ENCODE measurements around the gene CCDC195.

CCDC195 gene

GRCh38 chr2:224687156-224687555 is 29.0 kb downstream of the CCDC195 start:
- DNase-seq (ENCODE audit: low spot score) (no peak), ATAC-seq (ENCODE audit: low read depth) (no peak)
- TF ChIP-seq, protein P1, sequence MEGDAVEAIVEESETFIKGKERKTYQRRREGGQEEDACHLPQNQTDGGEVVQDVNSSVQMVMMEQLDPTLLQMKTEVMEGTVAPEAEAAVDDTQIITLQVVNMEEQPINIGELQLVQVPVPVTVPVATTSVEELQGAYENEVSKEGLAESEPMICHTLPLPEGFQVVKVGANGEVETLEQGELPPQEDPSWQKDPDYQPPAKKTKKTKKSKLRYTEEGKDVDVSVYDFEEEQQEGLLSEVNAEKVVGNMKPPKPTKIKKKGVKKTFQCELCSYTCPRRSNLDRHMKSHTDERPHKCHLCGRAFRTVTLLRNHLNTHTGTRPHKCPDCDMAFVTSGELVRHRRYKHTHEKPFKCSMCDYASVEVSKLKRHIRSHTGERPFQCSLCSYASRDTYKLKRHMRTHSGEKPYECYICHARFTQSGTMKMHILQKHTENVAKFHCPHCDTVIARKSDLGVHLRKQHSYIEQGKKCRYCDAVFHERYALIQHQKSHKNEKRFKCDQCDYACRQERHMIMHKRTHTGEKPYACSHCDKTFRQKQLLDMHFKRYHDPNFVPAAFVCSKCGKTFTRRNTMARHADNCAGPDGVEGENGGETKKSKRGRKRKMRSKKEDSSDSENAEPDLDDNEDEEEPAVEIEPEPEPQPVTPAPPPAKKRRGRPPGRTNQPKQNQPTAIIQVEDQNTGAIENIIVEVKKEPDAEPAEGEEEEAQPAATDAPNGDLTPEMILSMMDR (IDR thresholded peaks at IDR 0.05; ENCODE audit: poor library complexity, severe bottlenecking): no peak
- H3K4me1 ChIP-seq (ENCODE audit: insufficient read depth, poor library complexity, severe bottlenecking): no peaks in the 10 kb centered on the region
- H3K27ac ChIP-seq (ENCODE audit: poor library complexity, severe bottlenecking): no peak overlapping the region
- H3K4me3 ChIP-seq (ENCODE audit: severe bottlenecking): no peak overlapping the region
- no peaks in the 10 kb centered on the region for H3K9me3 ChIP-seq (ENCODE audit: severe bottlenecking)
- no peaks in the 10 kb centered on the region for H3K27me3 ChIP-seq (ENCODE audit: insufficient read depth, poor library complexity, severe bottlenecking)
- H3K36me3 ChIP-seq (ENCODE audit: low read depth): no peaks in the 10 kb centered on the region

DNA sequence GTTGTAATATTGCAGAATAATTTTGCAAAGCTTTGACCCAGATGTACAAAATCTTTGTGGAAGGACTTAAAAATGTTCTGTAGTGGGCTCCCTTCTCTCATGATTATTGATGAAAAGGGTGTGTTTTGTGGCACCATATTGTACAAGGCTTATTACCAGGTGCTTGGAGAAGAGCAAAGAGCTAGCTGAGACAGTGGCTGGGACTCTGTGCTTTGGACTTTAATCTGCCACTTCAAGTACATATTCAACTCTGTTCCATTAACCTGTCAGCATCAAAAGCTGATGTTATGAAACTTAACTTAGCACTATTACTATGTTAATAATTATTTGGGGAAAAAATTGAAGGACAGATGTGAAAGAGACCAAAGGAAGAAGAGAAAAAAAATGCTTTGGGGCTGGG is 31.0 kb downstream of the CCDC195 start:
- ATAC-seq (ENCODE audit: low read depth) (no peak), DNase-seq (ENCODE audit: low spot score) (no peak)
- TF ChIP-seq, protein P1 (IDR thresholded peaks at IDR 0.05; ENCODE audit: poor library complexity, severe bottlenecking): no peak
- Histone ChIP-seq H3K27ac (ENCODE audit: poor library complexity, severe bottlenecking) (no peak overlapping the region), H3K27me3 (ENCODE audit: insufficient read depth, poor library complexity, severe bottlenecking) (no peaks in the 10 kb centered on the region), H3K4me3 (ENCODE audit: severe bottlenecking) (no peak overlapping the region), H3K4me1 (ENCODE audit: insufficient read depth, poor library complexity, severe bottlenecking) (no peaks in the 10 kb centered on the region), H3K9me3 (ENCODE audit: severe bottlenecking) (no peaks in the 10 kb centered on the region), H3K36me3 (ENCODE audit: low read depth) (no peaks in the 10 kb centered on the region)

- Histone ChIP-seq H3K36me3 (ENCODE audit: low read depth) (no peaks in the 10 kb centered on the region), H3K27ac (ENCODE audit: poor library complexity, severe bottlenecking) (no peak overlapping the region), H3K4me3 (ENCODE audit: severe bottlenecking) (no peak overlapping the region), H3K27me3 (ENCODE audit: insufficient read depth, poor library complexity, severe bottlenecking) (no peaks in the 10 kb centered on the region), H3K4me1 (ENCODE audit: insufficient read depth, poor library complexity, severe bottlenecking) (peaks cover 13% of the 10 kb centered on the region), H3K9me3 (ENCODE audit: severe bottlenecking) (no peaks in the 10 kb centered on the region)
- DNase-seq (ENCODE audit: low spot score) (no peak), ATAC-seq (ENCODE audit: low read depth) (no peak)
- TF ChIP-seq, protein P1 (IDR thresholded peaks at IDR 0.05; ENCODE audit: poor library complexity, severe bottlenecking): no peak
These were observed 34.0 kb downstream of the CCDC195 start for GRCh38 chr2:224682134-224682533.

DNA sequence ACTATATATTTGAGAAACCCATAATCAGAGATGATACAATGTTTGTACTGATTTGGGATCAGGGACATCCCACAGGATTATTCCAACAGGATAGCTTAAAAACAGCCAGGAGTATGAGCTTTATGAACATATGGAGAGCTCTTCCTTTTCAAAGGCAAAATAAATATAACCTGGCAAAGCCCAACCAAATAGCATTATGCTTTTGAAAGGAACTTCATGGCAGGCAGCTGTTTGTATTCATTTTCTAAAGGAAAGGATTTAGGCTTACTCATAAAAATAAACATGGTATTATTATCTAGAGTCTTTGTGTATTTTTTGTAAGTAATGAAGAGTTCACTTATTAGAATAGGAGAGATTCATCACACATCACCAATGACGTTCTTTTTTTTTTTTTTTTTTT is 44.4 kb downstream of the CCDC195 start:
- no peak for DNase-seq (ENCODE audit: low spot score)
- ATAC-seq (ENCODE audit: low read depth): no peak
- no peaks in the 10 kb centered on the region for H3K36me3 ChIP-seq (ENCODE audit: low read depth)
- H3K4me1 ChIP-seq (ENCODE audit: insufficient read depth, poor library complexity, severe bottlenecking): no peaks in the 10 kb centered on the region
- no peak overlapping the region for H3K4me3 ChIP-seq (ENCODE audit: severe bottlenecking)
- no peaks in the 10 kb centered on the region for H3K27me3 ChIP-seq (ENCODE audit: insufficient read depth, poor library complexity, severe bottlenecking)
- no peaks in the 10 kb centered on the region for H3K9me3 ChIP-seq (ENCODE audit: severe bottlenecking)
- no peak overlapping the region for H3K27ac ChIP-seq (ENCODE audit: poor library complexity, severe bottlenecking)
- TF ChIP-seq, protein P1 (IDR thresholded peaks at IDR 0.05; ENCODE audit: poor library complexity, severe bottlenecking): no peak

DNA sequence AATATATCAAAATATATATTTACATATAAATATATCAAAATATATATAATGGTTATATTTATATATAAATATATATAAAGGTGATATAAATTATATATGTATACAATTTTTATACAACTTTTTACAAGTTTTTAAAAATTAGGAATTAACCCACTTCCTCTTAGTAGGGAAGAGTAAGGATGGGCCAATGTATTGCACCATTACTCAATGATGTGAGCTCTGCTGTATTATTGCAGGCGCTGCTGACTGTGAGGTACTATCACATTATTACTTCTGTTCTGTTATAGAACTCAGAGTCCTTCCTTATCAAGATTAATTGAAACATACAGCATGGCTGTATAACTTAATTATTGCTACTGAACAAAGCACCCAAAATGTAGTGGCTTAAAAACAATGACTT is 46.0 kb downstream of the CCDC195 start:
- ATAC-seq (ENCODE audit: low read depth) (no peak), DNase-seq (ENCODE audit: low spot score) (no peak)
- Histone ChIP-seq H3K36me3 (ENCODE audit: low read depth) (no peaks in the 10 kb centered on the region), H3K9me3 (ENCODE audit: severe bottlenecking) (no peaks in the 10 kb centered on the region), H3K27ac (ENCODE audit: poor library complexity, severe bottlenecking) (no peak overlapping the region), H3K4me3 (ENCODE audit: severe bottlenecking) (no peak overlapping the region), H3K4me1 (ENCODE audit: insufficient read depth, poor library complexity, severe bottlenecking) (no peaks in the 10 kb centered on the region), H3K27me3 (ENCODE audit: insufficient read depth, poor library complexity, severe bottlenecking) (no peaks in the 10 kb centered on the region)
- TF ChIP-seq, protein P1 (IDR thresholded peaks at IDR 0.05; ENCODE audit: poor library complexity, severe bottlenecking): no peak
